Thoracic aorta endothelial cell (primary cell): ENCODE data around the gene OR51T1. TPM values are rescaled to one million over a fixed set of nuclear protein-coding genes. Genes with fewer than 3 reads are reported as not detected.

Experiments
- total RNA-seq: library from RNA; depleted of rRNA; stranded (reverse); fragments of >200 nt; gene quantifications from 2 replicates; pipeline ENCODE4 v1.2.3, GENCODE V29; 2012

Gene OR51T1, protein sequence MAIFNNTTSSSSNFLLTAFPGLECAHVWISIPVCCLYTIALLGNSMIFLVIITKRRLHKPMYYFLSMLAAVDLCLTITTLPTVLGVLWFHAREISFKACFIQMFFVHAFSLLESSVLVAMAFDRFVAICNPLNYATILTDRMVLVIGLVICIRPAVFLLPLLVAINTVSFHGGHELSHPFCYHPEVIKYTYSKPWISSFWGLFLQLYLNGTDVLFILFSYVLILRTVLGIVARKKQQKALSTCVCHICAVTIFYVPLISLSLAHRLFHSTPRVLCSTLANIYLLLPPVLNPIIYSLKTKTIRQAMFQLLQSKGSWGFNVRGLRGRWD
- total RNA-seq = not detected in 2 replicates

DNA sequence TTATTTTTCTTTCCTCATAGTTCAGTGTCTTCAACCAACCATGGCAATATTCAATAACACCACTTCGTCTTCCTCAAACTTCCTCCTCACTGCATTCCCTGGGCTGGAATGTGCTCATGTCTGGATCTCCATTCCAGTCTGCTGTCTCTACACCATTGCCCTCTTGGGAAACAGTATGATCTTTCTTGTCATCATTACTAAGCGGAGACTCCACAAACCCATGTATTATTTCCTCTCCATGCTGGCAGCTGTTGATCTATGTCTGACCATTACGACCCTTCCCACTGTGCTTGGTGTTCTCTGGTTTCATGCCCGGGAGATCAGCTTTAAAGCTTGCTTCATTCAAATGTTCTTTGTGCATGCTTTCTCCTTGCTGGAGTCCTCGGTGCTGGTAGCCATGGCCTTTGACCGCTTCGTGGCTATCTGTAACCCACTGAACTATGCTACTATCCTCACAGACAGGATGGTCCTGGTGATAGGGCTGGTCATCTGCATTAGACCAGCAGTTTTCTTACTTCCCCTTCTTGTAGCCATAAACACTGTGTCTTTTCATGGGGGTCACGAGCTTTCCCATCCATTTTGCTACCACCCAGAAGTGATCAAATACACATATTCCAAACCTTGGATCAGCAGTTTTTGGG lies at the start of gene OR51T1:
Gene OR51T1 (plus strand): TSS at position 41 of the 641 bp plus-strand sequence. CDS start 0 bp downstream, at position 41.

DNA sequence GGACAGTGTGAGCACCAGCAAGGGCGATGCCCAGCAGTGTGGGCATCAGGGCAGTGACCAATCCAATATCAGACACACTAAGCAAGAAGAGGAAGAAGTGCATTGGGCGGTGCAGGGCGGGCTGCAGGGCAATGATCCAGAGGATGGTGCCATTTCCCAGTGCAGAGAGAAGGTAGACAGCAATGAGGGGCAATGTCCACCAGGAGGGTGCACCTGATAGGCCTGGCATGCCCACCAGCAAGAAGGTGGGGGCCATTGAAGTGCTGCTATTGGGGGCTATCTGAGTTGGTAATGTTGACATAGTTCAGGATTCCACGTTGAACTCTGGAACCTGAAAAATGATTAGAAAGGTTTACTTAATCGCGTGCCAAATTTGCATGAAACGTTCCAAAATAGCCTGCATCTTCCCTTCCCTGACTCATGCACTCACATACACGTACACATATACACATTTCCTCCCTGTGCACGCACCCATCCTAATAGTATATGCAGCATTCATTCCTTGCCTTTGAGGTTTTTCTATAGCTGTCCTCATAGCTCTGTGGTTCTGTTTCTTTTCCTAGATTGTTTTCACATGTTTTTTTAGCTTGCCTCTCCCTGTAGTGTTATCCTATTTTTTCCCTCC lies 32.7 kb upstream of the OR51T1 start, which contains the start of gene OR51S1:
Gene OR51S1 (minus strand): TSS at position 301 of the 625 bp plus-strand sequence. CDS start 0 bp downstream, at position 301.

DNA sequence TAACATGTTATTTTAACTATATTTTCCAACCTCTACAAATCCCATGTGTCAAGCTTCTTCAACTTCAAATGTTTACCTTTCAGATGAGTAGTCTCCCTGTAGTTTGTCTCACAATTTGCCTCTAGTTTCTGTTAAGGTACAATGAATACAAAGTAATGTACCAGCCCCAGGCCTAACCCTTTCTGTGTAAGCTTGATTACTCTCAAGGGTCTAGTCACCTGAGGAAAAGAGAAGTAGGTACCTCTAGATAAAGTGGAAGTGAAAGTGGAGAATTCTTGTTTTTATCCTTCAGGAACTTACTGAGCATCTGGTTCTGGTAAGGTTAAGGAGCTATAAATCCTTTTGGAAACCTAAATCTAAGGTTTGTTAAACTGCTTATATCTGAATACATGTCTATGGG lies 21.8 kb downstream of the OR51T1 start, which contains the start of gene OR51A7:
Gene OR51A7 (plus strand): TSS at position 300 of the 400 bp plus-strand sequence. CDS start 3,587 bp downstream, outside the sequence.

DNA sequence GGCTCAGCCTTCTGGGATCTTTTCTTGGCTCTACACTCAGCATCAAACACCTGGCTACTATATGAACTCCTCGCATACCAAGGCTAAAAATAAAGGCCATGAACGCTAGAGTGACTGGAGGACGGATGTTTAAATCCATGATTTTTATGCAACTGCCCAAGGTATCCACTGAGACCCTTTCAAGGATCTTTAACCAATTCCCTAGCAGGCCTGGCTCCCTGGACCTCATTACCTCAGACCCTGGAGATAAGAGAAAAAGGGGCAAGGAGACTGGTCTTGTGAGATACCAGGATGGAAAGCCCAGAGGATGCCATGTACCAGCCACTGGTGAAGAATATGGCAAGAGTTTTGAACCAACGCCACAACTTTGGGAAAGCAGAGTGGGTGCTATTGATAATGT lies 37.5 kb downstream of the OR51T1 start, which contains the start of gene OR51G2:
Gene OR51G2 (minus strand): TSS at position 101 of the 400 bp plus-strand sequence. CDS start 3,687 bp downstream, outside the sequence.

DNA sequence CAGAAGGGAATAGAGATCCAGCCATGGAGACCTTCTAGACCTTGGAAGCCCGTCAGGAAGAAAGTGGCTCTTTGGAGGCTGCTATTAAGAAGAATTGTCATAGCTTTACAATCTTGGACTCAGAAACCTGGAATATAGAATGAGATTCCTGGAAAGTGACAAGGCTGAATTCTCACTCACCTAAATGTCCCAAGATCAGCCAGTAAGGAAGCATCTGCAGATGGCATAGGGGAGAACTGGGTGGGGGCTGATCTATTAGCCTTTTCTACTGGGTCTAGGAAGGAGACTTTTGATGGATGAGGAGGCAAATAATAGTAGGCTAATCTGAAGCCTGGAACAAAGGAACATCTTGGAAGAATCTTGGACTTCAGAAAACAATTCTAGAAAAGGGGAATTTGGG lies 42.5 kb downstream of the OR51T1 start, which contains the start of gene OR51G1:
Gene OR51G1 (minus strand): TSS at position 101 of the 400 bp plus-strand sequence. CDS start 0 bp downstream, at position 101.

Other genes starting within 250 kb of the OR51T1 start
- not detected in 2 replicates for gene OR51D1, start 244.4 kb upstream of the OR51T1 start, total RNA-seq
- gene OR51E1, start 237.9 kb upstream of the OR51T1 start, total RNA-seq = not detected in 2 replicates
- gene OR51E2, start 184.0 kb upstream of the OR51T1 start, total RNA-seq = not detected in 2 replicates
- gene MMP26, start 177.1 kb upstream of the OR51T1 start, total RNA-seq = not detected in 2 replicates
- not detected in 2 replicates for gene OR51F1, start 112.0 kb upstream of the OR51T1 start, total RNA-seq
- not detected in 2 replicates for gene OR52R1, start 77.5 kb upstream of the OR51T1 start, total RNA-seq
- not detected in 2 replicates for gene OR51F2, start 60.6 kb upstream of the OR51T1 start, total RNA-seq
- gene OR51S1, start 32.7 kb upstream of the OR51T1 start, total RNA-seq = not detected in 2 replicates
- not detected in 2 replicates for gene OR51A7, start 21.9 kb downstream of the OR51T1 start, total RNA-seq
- not detected in 2 replicates for gene OR51G2, start 37.5 kb downstream of the OR51T1 start, total RNA-seq
- gene OR51G1, start 42.4 kb downstream of the OR51T1 start, total RNA-seq = not detected in 2 replicates
- not detected in 2 replicates for gene OR51A4, start 65.7 kb downstream of the OR51T1 start, total RNA-seq
- not detected in 2 replicates for gene OR51A2, start 73.8 kb downstream of the OR51T1 start, total RNA-seq
- not detected in 2 replicates for gene OR51L1, start 113.0 kb downstream of the OR51T1 start, total RNA-seq
- gene OR52J3, start 164.6 kb downstream of the OR51T1 start, total RNA-seq = not detected in 2 replicates
- not detected in 2 replicates for gene OR52E2, start 177.7 kb downstream of the OR51T1 start, total RNA-seq
- gene OR52E1, start 187.7 kb downstream of the OR51T1 start, total RNA-seq = not detected in 2 replicates